DND-41 (cell line): ENCODE results near the gene HSPA12A.

Source experiments
- CTCF ChIP-seq: IDR thresholded peaks from 2 replicates; pipeline ENCODE4 v1.5.1; 2012; ENCODE audit warnings: borderline replicate concordance, low read length, moderate library complexity, mild to moderate bottlenecking; ENCODE audit not compliant: poor library complexity, severe bottlenecking; ENCODE audit errors: extremely low read depth
- EZH2 ChIP-seq: IDR thresholded peaks from 3 replicates; pipeline ENCODE4 v1.6.1; 2012; ENCODE audit warnings: borderline replicate concordance, low read depth, mild to moderate bottlenecking, moderate library complexity, low read length, inconsistent platforms; ENCODE audit not compliant: severe bottlenecking

DNA sequence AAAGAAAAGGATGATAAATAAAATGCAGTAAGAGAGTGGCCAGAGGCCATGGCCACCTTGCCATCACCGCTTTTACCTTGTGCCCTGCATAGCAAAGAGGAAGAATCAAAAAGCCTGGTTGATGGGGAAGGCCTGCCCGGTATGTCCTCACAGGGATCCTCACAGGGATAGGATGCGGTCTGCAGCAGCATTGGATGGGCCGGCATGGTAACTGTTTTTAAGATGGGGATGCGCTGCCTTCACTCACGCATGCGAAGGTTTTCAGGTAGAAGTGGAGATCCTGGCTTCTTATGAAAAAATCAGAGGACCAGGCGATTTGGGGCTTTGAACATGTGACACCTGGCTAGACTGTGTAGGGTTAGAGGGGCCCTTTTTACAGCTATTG, 109.2 kb downstream of the HSPA12A start:
- TF ChIP-seq CTCF (no peak), EZH2 (no peak)
